Measurements from ENCODE around the gene MIB2.

The MIB2 gene

GRCh38 chr1:1619917-1620361 lies 4.6 kb downstream of the MIB2 start:
- Histone ChIP-seq H3K36me3 (ENCODE audit: control insufficient read depth, insufficient read depth, low read length) (peaks cover 9% of the 10 kb centered on the region), H3K4me1 (ENCODE audit: control insufficient read depth, insufficient read depth, low read length) (no peaks in the 10 kb centered on the region), H3K4me3 (ENCODE audit: low read depth, low read length) (no peak overlapping the region), H3K9me3 (ENCODE audit: control insufficient read depth, insufficient read depth, low read length) (no peaks in the 10 kb centered on the region), H3K27me3 (ENCODE audit: control insufficient read depth, insufficient read depth, low read length) (no peaks in the 10 kb centered on the region), H3K9ac (ENCODE audit: low read depth, low read length) (no peak overlapping the region)

GRCh38 chr1:1620433-1621139 lies 5.3 kb downstream of the MIB2 start:
- no peak overlapping the region for H3K9ac ChIP-seq (ENCODE audit: low read depth, low read length)
- no peak overlapping the region for H3K4me3 ChIP-seq (ENCODE audit: low read depth, low read length)
- no peaks in the 10 kb centered on the region for H3K9me3 ChIP-seq (ENCODE audit: control insufficient read depth, insufficient read depth, low read length)

GRCh38 chr1:1621173-1622009 lies 6.1 kb downstream of the MIB2 start:
- H3K4me3 ChIP-seq (ENCODE audit: low read depth, low read length), result no peak overlapping the region
- H3K36me3 ChIP-seq (ENCODE audit: control insufficient read depth, insufficient read depth, low read length), result peaks cover 9% of the 10 kb centered on the region
- no peaks in the 10 kb centered on the region for H3K9me3 ChIP-seq (ENCODE audit: control insufficient read depth, insufficient read depth, low read length)
- no peaks in the 10 kb centered on the region for H3K27me3 ChIP-seq (ENCODE audit: control insufficient read depth, insufficient read depth, low read length)
- no peaks in the 10 kb centered on the region for H3K4me1 ChIP-seq (ENCODE audit: control insufficient read depth, insufficient read depth, low read length)
- no peak overlapping the region for H3K9ac ChIP-seq (ENCODE audit: low read depth, low read length)

More at GRCh38 chr1:1620433-1621139, 5.3 kb downstream of the MIB2 start:
- Histone ChIP-seq H3K36me3 (ENCODE audit: control insufficient read depth, insufficient read depth, low read length) (peaks cover 9% of the 10 kb centered on the region), H3K27me3 (ENCODE audit: control insufficient read depth, insufficient read depth, low read length) (no peaks in the 10 kb centered on the region), H3K4me1 (ENCODE audit: control insufficient read depth, insufficient read depth, low read length) (no peaks in the 10 kb centered on the region)

GRCh38 chr1:1622010-1622787 lies 6.9 kb downstream of the MIB2 start:
- Histone ChIP-seq H3K4me1 (ENCODE audit: control insufficient read depth, insufficient read depth, low read length) (no peaks in the 10 kb centered on the region), H3K36me3 (ENCODE audit: control insufficient read depth, insufficient read depth, low read length) (peaks cover 9% of the 10 kb centered on the region), H3K9ac (ENCODE audit: low read depth, low read length) (no peak overlapping the region), H3K9me3 (ENCODE audit: control insufficient read depth, insufficient read depth, low read length) (no peaks in the 10 kb centered on the region), H3K4me3 (ENCODE audit: low read depth, low read length) (no peak overlapping the region), H3K27me3 (ENCODE audit: control insufficient read depth, insufficient read depth, low read length) (no peaks in the 10 kb centered on the region)

GRCh38 chr1:1622788-1623094 lies 7.4 kb downstream of the MIB2 start:
- H3K4me1 ChIP-seq (ENCODE audit: control insufficient read depth, insufficient read depth, low read length), result no peaks in the 10 kb centered on the region
- H3K9ac ChIP-seq (ENCODE audit: low read depth, low read length), result no peak overlapping the region
- H3K27me3 ChIP-seq (ENCODE audit: control insufficient read depth, insufficient read depth, low read length), result no peaks in the 10 kb centered on the region
- peaks cover 9% of the 10 kb centered on the region for H3K36me3 ChIP-seq (ENCODE audit: control insufficient read depth, insufficient read depth, low read length)
- H3K9me3 ChIP-seq (ENCODE audit: control insufficient read depth, insufficient read depth, low read length), result no peaks in the 10 kb centered on the region
- H3K4me3 ChIP-seq (ENCODE audit: low read depth, low read length), result no peak overlapping the region

GRCh38 chr1:1623181-1623630 lies 7.9 kb downstream of the MIB2 start:
- no peaks in the 10 kb centered on the region for H3K27me3 ChIP-seq (ENCODE audit: control insufficient read depth, insufficient read depth, low read length)
- H3K4me1 ChIP-seq (ENCODE audit: control insufficient read depth, insufficient read depth, low read length), result no peaks in the 10 kb centered on the region
- no peak overlapping the region for H3K4me3 ChIP-seq (ENCODE audit: low read depth, low read length)
- no peak overlapping the region for H3K9ac ChIP-seq (ENCODE audit: low read depth, low read length)
- H3K9me3 ChIP-seq (ENCODE audit: control insufficient read depth, insufficient read depth, low read length), result no peaks in the 10 kb centered on the region
- H3K36me3 ChIP-seq (ENCODE audit: control insufficient read depth, insufficient read depth, low read length), result peaks cover 7% of the 10 kb centered on the region

- peaks cover 2% of the 10 kb centered on the region for H3K36me3 ChIP-seq (ENCODE audit: control insufficient read depth, insufficient read depth, low read length)
- H3K9ac ChIP-seq (ENCODE audit: low read depth, low read length), result no peak overlapping the region
- no peaks in the 10 kb centered on the region for H3K4me1 ChIP-seq (ENCODE audit: control insufficient read depth, insufficient read depth, low read length)
- H3K9me3 ChIP-seq (ENCODE audit: control insufficient read depth, insufficient read depth, low read length), result no peaks in the 10 kb centered on the region
- no peak overlapping the region for H3K4me3 ChIP-seq (ENCODE audit: low read depth, low read length)
- H3K27me3 ChIP-seq (ENCODE audit: control insufficient read depth, insufficient read depth, low read length), result no peaks in the 10 kb centered on the region
Observed at GRCh38 chr1:1623631-1624442, 8.5 kb downstream of the MIB2 start.

- H3K36me3 ChIP-seq (ENCODE audit: control insufficient read depth, insufficient read depth, low read length), result peaks cover 2% of the 10 kb centered on the region
- H3K27me3 ChIP-seq (ENCODE audit: control insufficient read depth, insufficient read depth, low read length), result no peaks in the 10 kb centered on the region
- H3K9ac ChIP-seq (ENCODE audit: low read depth, low read length), result no peak overlapping the region
- H3K4me3 ChIP-seq (ENCODE audit: low read depth, low read length), result no peak overlapping the region
- H3K4me1 ChIP-seq (ENCODE audit: control insufficient read depth, insufficient read depth, low read length), result no peaks in the 10 kb centered on the region
- H3K9me3 ChIP-seq (ENCODE audit: control insufficient read depth, insufficient read depth, low read length), result no peaks in the 10 kb centered on the region
Observed at GRCh38 chr1:1624443-1625403, 9.4 kb downstream of the MIB2 start.

GRCh38 chr1:1625404-1625775 lies 10.1 kb downstream of the MIB2 start:
- no peak overlapping the region for H3K4me3 ChIP-seq (ENCODE audit: low read depth, low read length)

GRCh38 chr1:1625824-1626206 lies 10.5 kb downstream of the MIB2 start:
- H3K9me3 ChIP-seq (ENCODE audit: control insufficient read depth, insufficient read depth, low read length), result no peaks in the 10 kb centered on the region
- no peak overlapping the region for H3K9ac ChIP-seq (ENCODE audit: low read depth, low read length)
- no peak overlapping the region for H3K4me3 ChIP-seq (ENCODE audit: low read depth, low read length)
- H3K4me1 ChIP-seq (ENCODE audit: control insufficient read depth, insufficient read depth, low read length), result no peaks in the 10 kb centered on the region
- peaks cover 2% of the 10 kb centered on the region for H3K36me3 ChIP-seq (ENCODE audit: control insufficient read depth, insufficient read depth, low read length)
- no peaks in the 10 kb centered on the region for H3K27me3 ChIP-seq (ENCODE audit: control insufficient read depth, insufficient read depth, low read length)

More at GRCh38 chr1:1625404-1625775, 10.1 kb downstream of the MIB2 start:
- Histone ChIP-seq H3K36me3 (ENCODE audit: control insufficient read depth, insufficient read depth, low read length) (peaks cover 2% of the 10 kb centered on the region), H3K9ac (ENCODE audit: low read depth, low read length) (no peak overlapping the region), H3K9me3 (ENCODE audit: control insufficient read depth, insufficient read depth, low read length) (no peaks in the 10 kb centered on the region), H3K27me3 (ENCODE audit: control insufficient read depth, insufficient read depth, low read length) (no peaks in the 10 kb centered on the region), H3K4me1 (ENCODE audit: control insufficient read depth, insufficient read depth, low read length) (no peaks in the 10 kb centered on the region)
